WTC11 (cell line): Measurements from ENCODE around the gene MYO7B.

Source experiments
- CBFB ChIP-seq: sonication (generic); formaldehyde crosslinking; IDR thresholded peaks from 2 replicates; pipeline ENCODE4 v1.8.1; 2022; ENCODE audit warnings: mild to moderate bottlenecking, low read depth, missing genetic modification reagents
- FOXK1 ChIP-seq: sonication (generic); formaldehyde crosslinking; IDR thresholded peaks from 2 replicates; pipeline ENCODE4 v1.8.0; 2022; ENCODE audit warnings: mild to moderate bottlenecking, moderate library complexity, missing genetic modification reagents
- IRF2 ChIP-seq: sonication (generic); formaldehyde crosslinking; IDR thresholded peaks from 2 replicates; pipeline ENCODE4 v1.8.0; 2022; ENCODE audit warnings: low read depth, missing genetic modification reagents, borderline replicate concordance
- TCF7 ChIP-seq: sonication (generic); formaldehyde crosslinking; IDR thresholded peaks from 2 replicates; pipeline ENCODE4 v1.8.0; 2022; ENCODE audit warnings: mild to moderate bottlenecking, low read depth, missing genetic modification reagents, moderate library complexity
- ZNF219 ChIP-seq: sonication (generic); formaldehyde crosslinking; IDR thresholded peaks from 2 replicates; pipeline ENCODE4 v1.8.0; 2023; ENCODE audit warnings: missing genetic modification reagents, mild to moderate bottlenecking, borderline replicate concordance
- ZNF423 ChIP-seq: fragments of 250-450 bp; sonication (Bioruptor Pico); IDR thresholded peaks from 2 replicates; pipeline ENCODE4 v2.1.2; 2022; ENCODE audit warnings: mild to moderate bottlenecking, moderate library complexity
- TF ChIP-seq, protein P1 (sequence below): fragments of 200-600 bp; IDR thresholded peaks from 2 replicates; pipeline ENCODE4 v1.8.0; 2022; ENCODE audit warnings: antibody characterized with exemption
- TF ChIP-seq, protein P2 (sequence below): sonication (generic); formaldehyde crosslinking; IDR thresholded peaks from 2 replicates; pipeline ENCODE4 v1.8.0; 2022; ENCODE audit warnings: mild to moderate bottlenecking, missing genetic modification reagents
- TF ChIP-seq, protein P3 (sequence below): sonication (generic); formaldehyde crosslinking; conservative IDR thresholded peaks from 2 replicates; pipeline ENCODE4 v1.8.1; 2022; ENCODE audit warnings: mild to moderate bottlenecking, missing genetic modification reagents
- TF ChIP-seq, protein P4 (sequence below): fragments of 250-450 bp; sonication (Bioruptor Pico); IDR thresholded peaks from 2 replicates; pipeline ENCODE4 v2.1.2; 2022; ENCODE audit warnings: mild to moderate bottlenecking, moderate library complexity
- TF ChIP-seq, protein P5 (sequence below): sonication (generic); formaldehyde crosslinking; IDR thresholded peaks from 2 replicates; pipeline ENCODE4 v1.8.0; 2022; ENCODE audit warnings: mild to moderate bottlenecking, missing genetic modification reagents

DNA sequence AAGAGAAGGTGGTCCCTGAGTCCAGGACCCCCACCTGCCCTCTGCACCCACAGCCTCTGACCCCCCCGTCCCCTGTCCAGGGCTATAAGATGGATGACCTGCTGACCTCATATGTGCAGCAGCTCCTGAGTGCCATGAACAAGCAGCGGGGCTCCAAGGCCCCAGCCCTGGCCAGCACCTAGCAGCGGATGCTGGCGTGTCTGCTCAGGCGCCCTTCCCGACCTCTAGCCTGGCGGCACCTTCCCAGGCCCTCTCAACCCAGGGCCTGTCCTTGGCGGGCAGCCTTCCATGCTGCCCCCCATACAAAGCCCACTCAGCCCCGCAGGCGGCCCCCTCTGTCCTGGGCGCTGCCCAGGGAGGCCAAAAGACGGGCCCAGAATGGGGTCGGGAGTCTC lies 101.8 kb downstream of the MYO7B start:
- TF ChIP-seq, protein P1, sequence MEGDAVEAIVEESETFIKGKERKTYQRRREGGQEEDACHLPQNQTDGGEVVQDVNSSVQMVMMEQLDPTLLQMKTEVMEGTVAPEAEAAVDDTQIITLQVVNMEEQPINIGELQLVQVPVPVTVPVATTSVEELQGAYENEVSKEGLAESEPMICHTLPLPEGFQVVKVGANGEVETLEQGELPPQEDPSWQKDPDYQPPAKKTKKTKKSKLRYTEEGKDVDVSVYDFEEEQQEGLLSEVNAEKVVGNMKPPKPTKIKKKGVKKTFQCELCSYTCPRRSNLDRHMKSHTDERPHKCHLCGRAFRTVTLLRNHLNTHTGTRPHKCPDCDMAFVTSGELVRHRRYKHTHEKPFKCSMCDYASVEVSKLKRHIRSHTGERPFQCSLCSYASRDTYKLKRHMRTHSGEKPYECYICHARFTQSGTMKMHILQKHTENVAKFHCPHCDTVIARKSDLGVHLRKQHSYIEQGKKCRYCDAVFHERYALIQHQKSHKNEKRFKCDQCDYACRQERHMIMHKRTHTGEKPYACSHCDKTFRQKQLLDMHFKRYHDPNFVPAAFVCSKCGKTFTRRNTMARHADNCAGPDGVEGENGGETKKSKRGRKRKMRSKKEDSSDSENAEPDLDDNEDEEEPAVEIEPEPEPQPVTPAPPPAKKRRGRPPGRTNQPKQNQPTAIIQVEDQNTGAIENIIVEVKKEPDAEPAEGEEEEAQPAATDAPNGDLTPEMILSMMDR, result no peak
- TF ChIP-seq ZNF423 (CRISPR knock-in tag) (no peak), FOXK1 (CRISPR knock-in tag) (no peak), IRF2 (CRISPR knock-in tag) (no peak), ZNF219 (CRISPR knock-in tag) (no peak), CBFB (CRISPR knock-in tag) (no peak), TCF7 (CRISPR knock-in tag) (no peak)
- TF ChIP-seq, protein P2, sequence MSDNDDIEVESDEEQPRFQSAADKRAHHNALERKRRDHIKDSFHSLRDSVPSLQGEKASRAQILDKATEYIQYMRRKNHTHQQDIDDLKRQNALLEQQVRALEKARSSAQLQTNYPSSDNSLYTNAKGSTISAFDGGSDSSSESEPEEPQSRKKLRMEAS (CRISPR knock-in tag), result no peak
- TF ChIP-seq, protein P3, sequence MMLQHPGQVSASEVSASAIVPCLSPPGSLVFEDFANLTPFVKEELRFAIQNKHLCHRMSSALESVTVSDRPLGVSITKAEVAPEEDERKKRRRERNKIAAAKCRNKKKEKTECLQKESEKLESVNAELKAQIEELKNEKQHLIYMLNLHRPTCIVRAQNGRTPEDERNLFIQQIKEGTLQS (CRISPR knock-in tag), result no peak
- TF ChIP-seq, protein P4, sequence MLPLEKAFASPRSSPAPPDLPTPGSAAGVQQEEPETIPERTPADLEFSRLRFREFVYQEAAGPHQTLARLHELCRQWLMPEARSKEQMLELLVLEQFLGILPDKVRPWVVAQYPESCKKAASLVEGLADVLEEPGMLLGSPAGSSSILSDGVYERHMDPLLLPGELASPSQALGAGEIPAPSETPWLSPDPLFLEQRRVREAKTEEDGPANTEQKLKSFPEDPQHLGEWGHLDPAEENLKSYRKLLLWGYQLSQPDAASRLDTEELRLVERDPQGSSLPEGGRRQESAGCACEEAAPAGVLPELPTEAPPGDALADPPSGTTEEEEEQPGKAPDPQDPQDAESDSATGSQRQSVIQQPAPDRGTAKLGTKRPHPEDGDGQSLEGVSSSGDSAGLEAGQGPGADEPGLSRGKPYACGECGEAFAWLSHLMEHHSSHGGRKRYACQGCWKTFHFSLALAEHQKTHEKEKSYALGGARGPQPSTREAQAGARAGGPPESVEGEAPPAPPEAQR, result no peak
- TF ChIP-seq, protein P5, sequence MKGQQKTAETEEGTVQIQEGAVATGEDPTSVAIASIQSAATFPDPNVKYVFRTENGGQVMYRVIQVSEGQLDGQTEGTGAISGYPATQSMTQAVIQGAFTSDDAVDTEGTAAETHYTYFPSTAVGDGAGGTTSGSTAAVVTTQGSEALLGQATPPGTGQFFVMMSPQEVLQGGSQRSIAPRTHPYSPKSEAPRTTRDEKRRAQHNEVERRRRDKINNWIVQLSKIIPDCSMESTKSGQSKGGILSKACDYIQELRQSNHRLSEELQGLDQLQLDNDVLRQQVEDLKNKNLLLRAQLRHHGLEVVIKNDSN, result no peak
